Esophagus muscularis mucosa (tissue), 3 donors: Measurements from ENCODE around the gene UHRF1.

Source experiments
- CTCF ChIP-seq, 3 experiments: fragments of 200-600 bp in 2 of 3; fragments of 450-650 bp in 1 of 3; sonication (generic) in 2 of 3; IDR thresholded peaks; one replicate each; pipeline ENCODE4 v1.5.1; 2017 to 2019; ENCODE audit warnings: antibody characterized with exemption in 3 of 3, mild to moderate bottlenecking in 2 of 3, moderate library complexity in 1 of 3
- POLR2A ChIP-seq: fragments of 450-650 bp; IDR thresholded peaks from one replicate; pipeline ENCODE4 v1.6.1; 2017; ENCODE audit warnings: antibody characterized with exemption, moderate library complexity, mild to moderate bottlenecking, low read depth

GRCh38 chr19:4922530-4923275 lies 13.4 kb downstream of the UHRF1 start:
- no peak for TF ChIP-seq CTCF (IDR thresholded peaks at IDR 0.05)
- TF ChIP-seq POLR2A = no peak
